ENCODE measurements around the gene PXMP2.

DNA sequence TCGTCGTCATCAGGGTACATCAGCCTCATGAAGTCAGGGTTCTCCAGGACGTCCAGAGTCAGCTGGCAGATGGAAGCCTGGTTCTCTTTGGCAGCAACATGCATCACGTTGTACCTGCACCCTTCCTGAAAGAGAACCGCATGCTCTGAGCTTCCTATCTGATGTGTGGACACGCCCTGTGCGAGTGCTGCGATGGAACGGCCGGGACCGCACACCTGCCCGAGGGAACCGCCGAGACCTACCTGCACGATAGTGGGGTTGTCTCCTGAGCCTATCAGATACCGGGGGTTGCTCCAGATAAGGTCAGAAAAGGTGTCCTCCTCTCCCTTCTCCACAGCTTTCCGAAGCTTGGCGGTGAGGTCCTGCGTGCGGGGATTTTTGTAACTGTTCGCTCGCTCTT, 60.5 kb downstream of the PXMP2 start:
- TF ChIP-seq, protein P1, sequence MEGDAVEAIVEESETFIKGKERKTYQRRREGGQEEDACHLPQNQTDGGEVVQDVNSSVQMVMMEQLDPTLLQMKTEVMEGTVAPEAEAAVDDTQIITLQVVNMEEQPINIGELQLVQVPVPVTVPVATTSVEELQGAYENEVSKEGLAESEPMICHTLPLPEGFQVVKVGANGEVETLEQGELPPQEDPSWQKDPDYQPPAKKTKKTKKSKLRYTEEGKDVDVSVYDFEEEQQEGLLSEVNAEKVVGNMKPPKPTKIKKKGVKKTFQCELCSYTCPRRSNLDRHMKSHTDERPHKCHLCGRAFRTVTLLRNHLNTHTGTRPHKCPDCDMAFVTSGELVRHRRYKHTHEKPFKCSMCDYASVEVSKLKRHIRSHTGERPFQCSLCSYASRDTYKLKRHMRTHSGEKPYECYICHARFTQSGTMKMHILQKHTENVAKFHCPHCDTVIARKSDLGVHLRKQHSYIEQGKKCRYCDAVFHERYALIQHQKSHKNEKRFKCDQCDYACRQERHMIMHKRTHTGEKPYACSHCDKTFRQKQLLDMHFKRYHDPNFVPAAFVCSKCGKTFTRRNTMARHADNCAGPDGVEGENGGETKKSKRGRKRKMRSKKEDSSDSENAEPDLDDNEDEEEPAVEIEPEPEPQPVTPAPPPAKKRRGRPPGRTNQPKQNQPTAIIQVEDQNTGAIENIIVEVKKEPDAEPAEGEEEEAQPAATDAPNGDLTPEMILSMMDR (conservative IDR thresholded peaks at IDR 0.05), result no peak
- TF ChIP-seq ZFX (IDR thresholded peaks at IDR 0.05), result no peak
